ENCODE results near the gene GHITM.

GRCh38 chr10:84177541-84178141, 38.3 kb downstream of the GHITM start:
- TF ChIP-seq CTCF (conservative IDR thresholded peaks at IDR 0.05 in 1 of 2, IDR thresholded peaks at IDR 0.05 in 1 of 2; ENCODE audit: extremely low read depth in 1 of 2, insufficient read depth in 1 of 2, low read depth in 1 of 2, low read length in 2 of 2) (no peak), EZH2 (IDR thresholded peaks at IDR 0.05; ENCODE audit: borderline replicate concordance, low read length) (no peak)
